Stomach (tissue), 9 donors: ENCODE data around the gene TRMU. TPM values are rescaled to one million over a fixed set of nuclear protein-coding genes. Genes with fewer than 3 reads are reported as not detected.

Source experiments
- DNase-seq, 2 donors: peaks; one replicate each; pipeline versions ENCODE4 v3.0.0 to v3.0.0-alpha.2; 2013 to 2019
- H3K27ac ChIP-seq, 5 donors: fragments of 200-600 bp in 4 of 5; sonication (generic) in 4 of 5; one replicate each; pipeline ENCODE4 v1.5.1; 2013 to 2019; ENCODE audit warnings: mild to moderate bottlenecking in 1 of 5, moderate library complexity in 1 of 5
- H3K27me3 ChIP-seq, 3 donors: fragments of 200-600 bp; sonication (generic); one replicate each; pipeline ENCODE4 v1.5.1; 2017 to 2019; ENCODE audit warnings: mixed run types in 1 of 3
- H3K36me3 ChIP-seq, 4 donors: fragments of 200-600 bp; sonication (generic); 1 replicate in 3 of 4; 2 replicates in 1 of 4; pipeline ENCODE4 v1.5.1; 2016 to 2019
- H3K4me1 ChIP-seq, 4 donors: fragments of 200-600 bp; sonication (generic); one replicate each; pipeline ENCODE4 v1.5.1; 2016 to 2019
- H3K4me3 ChIP-seq, 4 donors: fragments of 200-600 bp; sonication (generic) in 3 of 4; one replicate each; pipeline ENCODE4 v1.5.1; 2016 to 2019; ENCODE audit warnings: mild to moderate bottlenecking in 1 of 4
- H3K9me3 ChIP-seq, 4 donors: fragments of 200-600 bp; sonication (generic); one replicate each; pipeline ENCODE4 v1.5.1; 2016 to 2019
- EP300 ChIP-seq: sonication (generic); formaldehyde crosslinking; IDR thresholded peaks from one replicate; pipeline ENCODE4 v1.6.1; 2017; ENCODE audit warnings: antibody characterized with exemption
- POLR2A ChIP-seq, 4 donors: fragments of 450-650 bp; IDR thresholded peaks; one replicate each; pipeline ENCODE4 v1.6.1; 2016; ENCODE audit warnings: antibody characterized with exemption in 4 of 4, control low read depth in 2 of 4, mild to moderate bottlenecking in 1 of 4, moderate library complexity in 1 of 4
- POLR2AphosphoS5 ChIP-seq, 3 donors: sonication (generic); formaldehyde crosslinking; IDR thresholded peaks; one replicate each; pipeline ENCODE4 v1.6.1; 2016; ENCODE audit warnings: antibody characterized with exemption in 3 of 3
- WGBS, 5 donors: extraction: QIAGEN DNeasy Blood & Tissue Kit in 3 of 5; methylation state at CpG; one replicate each; pipeline versions ENCODE4 v1.1.5 to v1.1.7; 2013 to 2018; 5-methylcytosine and 5-hydroxymethylcytosine counted together
- intact Hi-C: fragments of 100-400 bp; cut with DNase I; formaldehyde crosslinking; loops from one replicate; pipeline ENCODE4 v1.15.1; 2023; ENCODE audit warnings: low total_unique reads
- polyA plus RNA-seq, 3 donors: library from polyadenylated mRNA; stranded (reverse); fragments of 200-250 nt; gene quantifications; one replicate each; pipeline ENCODE4 v1.2.3, GENCODE V29; 2013
- total RNA-seq, 5 donors: library from RNA; depleted of rRNA; stranded (reverse); fragments of >200 nt; gene quantifications; one replicate each; pipeline versions ENCODE4 v1.1.0 to v1.2.3, GENCODE V29; 2014 to 2016
- TF ChIP-seq, protein P1 (sequence below), 7 experiments: fragments of 450-650 bp in 4 of 7; fragments of 200-600 bp in 3 of 7; sonication (generic) in 3 of 7; IDR thresholded peaks; one replicate each; pipeline ENCODE4 v1.5.1; 2016 to 2019; ENCODE audit warnings: antibody characterized with exemption in 7 of 7, control low read depth in 2 of 7, mild to moderate bottlenecking in 1 of 7
- donor health status: healthy with polysubstance abuse.
- donor health status: Bipolar disorder and iron deficiency.
- donor health status: healthy.

Gene TRMU
- total and polyA plus RNA-seq, 8 donors: 23.8 to 114 (median 57.4) TPM

DNA sequence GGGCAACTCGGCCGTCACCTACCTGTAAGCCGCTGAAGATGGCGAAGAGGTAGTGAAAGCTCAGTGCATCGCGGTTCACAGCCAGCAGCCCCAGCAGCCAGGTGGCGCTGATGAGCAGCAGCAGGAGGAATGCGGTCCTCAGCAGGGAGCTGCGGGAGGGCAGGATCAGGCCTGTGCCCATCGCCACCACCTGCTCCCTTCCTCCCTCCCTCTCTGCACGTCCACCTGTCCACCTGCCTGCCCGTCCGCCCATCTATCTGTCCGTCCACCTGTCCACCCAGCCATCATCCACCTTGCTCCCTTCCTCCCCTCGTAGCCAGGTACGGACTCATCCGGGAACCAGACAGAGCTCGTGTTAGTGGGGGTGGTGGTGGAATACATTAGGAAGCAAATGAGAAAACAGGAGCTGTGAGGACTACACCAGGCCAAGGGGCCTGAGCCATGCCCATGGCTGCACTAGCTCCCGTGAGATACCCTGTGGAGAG, 32.2 kb downstream of the TRMU start:
- intact Hi-C loops: no loop called here
- Histone ChIP-seq H3K4me1 (peaks cover 4 to 26% (median 15%) of the 10 kb centered on the region in 4 donors), H3K27me3 (peaks cover 0 to 47% (median 0%) of the 10 kb centered on the region in 3 donors), H3K27ac (no peak overlapping the region), H3K4me3 (no peak overlapping the region), H3K36me3 (peaks cover 0 to 26% (median 23%) of the 10 kb centered on the region in 4 donors), H3K9me3 (no peaks in the 10 kb centered on the region)
- 33 to 41% (median 40%) methylated on average over 16 to 19 of the region's 19 CpGs for WGBS, 5 donors
- peak; percentile 89 for DNase-seq
- TF ChIP-seq, protein P1, sequence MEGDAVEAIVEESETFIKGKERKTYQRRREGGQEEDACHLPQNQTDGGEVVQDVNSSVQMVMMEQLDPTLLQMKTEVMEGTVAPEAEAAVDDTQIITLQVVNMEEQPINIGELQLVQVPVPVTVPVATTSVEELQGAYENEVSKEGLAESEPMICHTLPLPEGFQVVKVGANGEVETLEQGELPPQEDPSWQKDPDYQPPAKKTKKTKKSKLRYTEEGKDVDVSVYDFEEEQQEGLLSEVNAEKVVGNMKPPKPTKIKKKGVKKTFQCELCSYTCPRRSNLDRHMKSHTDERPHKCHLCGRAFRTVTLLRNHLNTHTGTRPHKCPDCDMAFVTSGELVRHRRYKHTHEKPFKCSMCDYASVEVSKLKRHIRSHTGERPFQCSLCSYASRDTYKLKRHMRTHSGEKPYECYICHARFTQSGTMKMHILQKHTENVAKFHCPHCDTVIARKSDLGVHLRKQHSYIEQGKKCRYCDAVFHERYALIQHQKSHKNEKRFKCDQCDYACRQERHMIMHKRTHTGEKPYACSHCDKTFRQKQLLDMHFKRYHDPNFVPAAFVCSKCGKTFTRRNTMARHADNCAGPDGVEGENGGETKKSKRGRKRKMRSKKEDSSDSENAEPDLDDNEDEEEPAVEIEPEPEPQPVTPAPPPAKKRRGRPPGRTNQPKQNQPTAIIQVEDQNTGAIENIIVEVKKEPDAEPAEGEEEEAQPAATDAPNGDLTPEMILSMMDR (IDR thresholded peaks at IDR 0.05): peak in 6 of 7 experiments; percentile 70 to 97 (median 86)
- TF ChIP-seq POLR2AphosphoS5 (IDR thresholded peaks at IDR 0.05): peak in 1 of 3 donors; percentile 78
- no peak for TF ChIP-seq POLR2A (IDR thresholded peaks at IDR 0.05)

DNA sequence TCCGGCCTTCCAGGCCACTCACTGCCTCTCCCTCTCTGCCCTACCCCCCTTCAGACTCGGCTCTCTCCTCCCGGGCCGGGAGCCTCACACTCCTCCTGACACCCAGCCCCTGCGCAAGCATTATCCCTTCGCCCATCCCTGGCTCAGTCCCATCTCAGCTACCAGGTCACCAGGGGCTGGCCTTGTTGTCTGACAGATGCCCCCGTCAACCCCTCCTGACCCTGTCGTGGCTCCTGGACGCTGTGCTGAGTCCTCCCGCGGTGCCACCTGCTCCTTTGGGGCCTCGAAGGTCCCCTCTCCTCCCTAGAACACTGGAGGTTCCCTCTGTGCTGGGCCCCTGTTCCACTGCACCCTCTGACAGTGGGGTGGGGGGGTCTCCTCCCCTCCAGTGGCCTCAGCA, 32.9 kb downstream of the TRMU start:
- DNase-seq: no peak

DNA sequence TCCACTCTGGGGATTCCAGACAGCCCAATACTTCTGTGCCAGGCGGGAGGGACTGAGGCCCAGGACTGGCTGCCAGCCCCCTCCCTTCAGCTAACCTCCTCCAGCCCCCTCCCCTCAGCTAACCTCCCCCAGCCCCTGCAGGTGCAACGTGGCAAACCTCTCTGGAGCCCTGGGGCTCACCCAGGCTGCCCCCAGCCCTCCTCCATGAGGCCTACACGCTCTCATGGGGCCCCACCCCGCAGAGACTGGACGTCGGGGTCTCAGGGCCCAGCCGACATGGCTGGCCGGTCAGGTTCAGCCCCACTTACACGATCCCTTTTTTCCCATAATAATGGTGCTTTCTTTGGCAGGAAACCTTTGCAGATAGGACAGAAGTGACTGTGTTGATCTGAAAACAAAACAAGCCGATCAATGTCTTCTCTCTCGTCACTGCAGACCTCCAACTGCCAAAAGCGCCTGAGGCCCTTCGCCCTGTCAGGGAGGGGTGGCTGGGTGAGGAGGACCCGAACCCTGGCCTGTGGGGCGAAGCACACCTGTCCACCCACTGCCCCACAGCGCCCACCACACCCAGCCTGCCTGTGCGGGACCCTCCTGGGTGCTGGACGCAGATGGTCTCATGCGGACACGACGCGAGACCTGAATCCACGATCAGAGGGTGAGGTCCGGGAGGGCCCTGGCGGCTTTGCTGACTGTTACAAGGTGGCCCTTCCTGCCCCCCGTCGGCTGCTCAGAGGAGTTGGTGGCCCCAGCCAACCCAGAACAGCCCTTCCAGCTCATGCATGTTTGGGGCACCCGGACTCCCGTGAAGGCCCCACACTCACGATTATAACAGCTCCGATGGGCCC, 33.6 kb downstream of the TRMU start:
- Histone ChIP-seq H3K36me3 (peaks cover 0 to 18% (median 13%) of the 10 kb centered on the region in 4 donors), H3K4me1 (peaks cover 15 to 39% (median 28%) of the 10 kb centered on the region in 4 donors), H3K4me3 (no peak overlapping the region), H3K27ac (no peak overlapping the region), H3K9me3 (no peaks in the 10 kb centered on the region), H3K27me3 (peaks cover 0 to 54% (median 0%) of the 10 kb centered on the region in 3 donors)
- WGBS, 5 donors: 86 to 92% (median 91%) methylated on average over 26 to 31 of the region's 31 CpGs
- DNase-seq: no peak
- intact Hi-C loops: no loop called here
- TF ChIP-seq POLR2A (IDR thresholded peaks at IDR 0.05): no peak
- TF ChIP-seq, protein P1 (IDR thresholded peaks at IDR 0.05): no peak
- no peak for TF ChIP-seq POLR2AphosphoS5 (IDR thresholded peaks at IDR 0.05)
- TF ChIP-seq EP300: no peak

More for the DNA sequence above, 32.9 kb downstream of the TRMU start:
- TF ChIP-seq EP300 (no peak), POLR2AphosphoS5 (IDR thresholded peaks at IDR 0.05) (no peak), POLR2A (IDR thresholded peaks at IDR 0.05) (no peak)
- TF ChIP-seq, protein P1 (IDR thresholded peaks at IDR 0.05): no peak
- H3K27ac ChIP-seq: no peak overlapping the region
- H3K4me1 ChIP-seq: peaks cover 9 to 33% (median 22%) of the 10 kb centered on the region in 4 donors
- peaks cover 0 to 54% (median 0%) of the 10 kb centered on the region in 3 donors for H3K27me3 ChIP-seq
- no peaks in the 10 kb centered on the region for H3K9me3 ChIP-seq
- H3K4me3 ChIP-seq: no peak overlapping the region
- H3K36me3 ChIP-seq: peaks cover 0 to 24% (median 20%) of the 10 kb centered on the region in 4 donors
- intact Hi-C loops: no loop called here
- 75 to 89% (median 84%) methylated on average over 10 to 12 of the region's 12 CpGs for WGBS, 5 donors

DNA sequence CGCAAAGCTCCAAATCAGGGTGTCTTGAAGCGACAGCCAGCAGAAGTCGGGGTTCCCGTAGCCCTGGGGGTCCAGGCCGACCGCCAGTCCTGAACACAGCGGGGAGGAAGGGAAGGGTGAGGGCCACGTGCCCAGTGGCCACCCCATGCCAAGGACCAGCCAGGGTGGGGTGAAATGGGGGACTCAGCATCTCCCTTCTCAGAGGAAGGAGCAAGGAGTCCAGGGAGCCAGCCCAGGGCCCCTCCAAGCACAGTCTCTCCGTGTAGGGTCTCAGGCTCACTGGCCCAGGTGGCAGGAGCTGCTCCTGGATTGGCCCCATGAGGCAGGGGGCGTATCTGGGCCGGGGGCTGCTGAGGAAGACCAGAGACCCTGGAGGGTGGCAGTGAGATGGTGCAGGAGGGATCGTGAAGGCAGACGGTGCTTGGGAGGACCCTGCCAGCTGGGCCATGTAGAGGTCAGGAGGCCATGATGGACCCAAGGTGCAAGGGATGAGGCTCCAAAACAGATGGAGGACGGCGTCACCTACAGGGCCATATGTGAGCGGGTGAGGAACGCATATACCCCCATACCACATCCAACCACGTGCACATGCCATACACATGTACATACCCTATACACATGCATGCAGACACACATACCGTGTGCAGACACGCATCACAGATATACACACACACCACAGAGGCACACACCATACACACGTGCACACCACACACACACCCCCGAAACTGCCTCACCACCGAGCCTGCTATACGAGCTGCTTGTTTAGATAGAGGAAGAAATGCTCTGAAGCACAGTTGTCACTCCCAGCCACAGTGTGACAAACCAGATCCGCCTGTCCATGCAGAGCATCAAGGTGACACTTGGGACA, 34.4 kb downstream of the TRMU start:
- no peak for DNase-seq
- no peak for TF ChIP-seq EP300
- peaks cover 0 to 10% (median 5%) of the 10 kb centered on the region in 4 donors for H3K36me3 ChIP-seq
- peak overlapping the region in 4 of 5 donors; percentile 52 to 69 (median 60) for H3K27ac ChIP-seq
- WGBS, 5 donors: 76 to 83% (median 81%) methylated on average over 24 to 25 of the region's 25 CpGs
- no peak overlapping the region for H3K4me3 ChIP-seq
- peaks cover 24 to 48% (median 37%) of the 10 kb centered on the region in 4 donors for H3K4me1 ChIP-seq
- H3K27me3 ChIP-seq: peaks cover 0 to 54% (median 0%) of the 10 kb centered on the region in 3 donors
- no peaks in the 10 kb centered on the region for H3K9me3 ChIP-seq
- intact Hi-C loops: loop anchor here (5.0 kb wide), 1 partner anchor 167 kb away; the partner anchor contains the start of gene CELSR1
